Small intestine (tissue), 7 donors: ENCODE measurements around the gene BAG5. TPM values are rescaled to one million over a fixed set of nuclear protein-coding genes. Genes with fewer than 3 reads are reported as not detected.

Experiments used
- DNase-seq, 2 donors: peaks; one replicate each; pipeline versions ENCODE4 v3.0.0 to v3.0.0-alpha.2; 2013
- FAIRE-seq: peaks from 2 replicates; lab custom pipeline; 2012; peaks lifted over from hg19 to GRCh38; lab: Jason Lieb, UNC
- H3K27ac ChIP-seq, 3 donors: one replicate each; pipeline ENCODE4 v1.5.1; 2013; ENCODE audit warnings: low read length in 2 of 3, mild to moderate bottlenecking in 2 of 3, control low read depth in 1 of 3, inconsistent platforms in 1 of 3, low read depth in 1 of 3, moderate library complexity in 1 of 3
- H3K27me3 ChIP-seq, 3 donors: one replicate each; pipeline ENCODE4 v1.6.1; 2013; ENCODE audit warnings: low read length in 3 of 3, inconsistent platforms in 1 of 3; ENCODE audit not compliant: control insufficient read depth in 3 of 3, insufficient read depth in 3 of 3
- H3K36me3 ChIP-seq, 3 donors: one replicate each; pipeline ENCODE4 v1.6.1; 2013; ENCODE audit warnings: low read length in 3 of 3, inconsistent platforms in 1 of 3, low read depth in 1 of 3, mild to moderate bottlenecking in 1 of 3, moderate library complexity in 1 of 3; ENCODE audit not compliant: control insufficient read depth in 3 of 3, insufficient read depth in 2 of 3
- H3K4me1 ChIP-seq, 3 donors: one replicate each; pipeline ENCODE4 v1.6.1; 2013; ENCODE audit warnings: low read length in 2 of 3, inconsistent platforms in 1 of 3, low read depth in 1 of 3, mild to moderate bottlenecking in 1 of 3, moderate library complexity in 1 of 3; ENCODE audit not compliant: control insufficient read depth in 3 of 3, insufficient read depth in 2 of 3
- H3K4me3 ChIP-seq, 3 donors: one replicate each; pipeline ENCODE4 v1.5.1; 2013; ENCODE audit warnings: low read length in 3 of 3, control low read depth in 1 of 3, inconsistent platforms in 1 of 3, low read depth in 1 of 3, mild to moderate bottlenecking in 1 of 3, moderate library complexity in 1 of 3
- H3K9me3 ChIP-seq, 2 donors: one replicate each; pipeline ENCODE4 v1.6.1; 2013; ENCODE audit warnings: low read depth in 1 of 2, low read length in 1 of 2; ENCODE audit not compliant: control insufficient read depth in 2 of 2, insufficient read depth in 1 of 2
- WGBS, 3 donors: extraction: QIAGEN DNeasy Blood & Tissue Kit; methylation state at CpG; one replicate each; pipeline ENCODE4 v1.1.7; 2013; 5-methylcytosine and 5-hydroxymethylcytosine counted together
- polyA plus RNA-seq, 4 donors: library from polyadenylated mRNA; stranded (reverse) in 3 of 4; unstranded in 1 of 4; fragments of 200-250 nt in 3 of 4; fragments of 120-200 nt in 1 of 4; gene quantifications; one replicate each; pipeline versions ENCODE4 v1.2.1 to v1.2.3, GENCODE V29; 2013
- donor health status: healthy with polysubstance abuse.
- donor health status: control.
- donor health status: control.
- donor health status: Bipolar disorder and iron deficiency.
- donor health status: healthy.

The BAG5 gene
- polyA plus RNA-seq, 4 donors: 8.5 to 21.8 (median 12.6) TPM

- peaks cover 0 to 44% (median 3%) of the 10 kb centered on the region in 3 donors for H3K4me1 ChIP-seq
- WGBS, 3 donors: 17 to 28% (median 24%) methylated on average over 19 to 21 of the region's 21 CpGs
- H3K4me3 ChIP-seq: no peak overlapping the region
- DNase-seq (peak; percentile 55 to 76), FAIRE-seq (no peak)
- no peak overlapping the region for H3K27ac ChIP-seq
- no peaks in the 10 kb centered on the region for H3K27me3 ChIP-seq
- no peaks in the 10 kb centered on the region for H3K9me3 ChIP-seq
- peaks cover 0 to 4% (median 0%) of the 10 kb centered on the region in 3 donors for H3K36me3 ChIP-seq
Measured at GRCh38 chr14:103546652-103547454, 15.6 kb downstream of the BAG5 start.

DNA sequence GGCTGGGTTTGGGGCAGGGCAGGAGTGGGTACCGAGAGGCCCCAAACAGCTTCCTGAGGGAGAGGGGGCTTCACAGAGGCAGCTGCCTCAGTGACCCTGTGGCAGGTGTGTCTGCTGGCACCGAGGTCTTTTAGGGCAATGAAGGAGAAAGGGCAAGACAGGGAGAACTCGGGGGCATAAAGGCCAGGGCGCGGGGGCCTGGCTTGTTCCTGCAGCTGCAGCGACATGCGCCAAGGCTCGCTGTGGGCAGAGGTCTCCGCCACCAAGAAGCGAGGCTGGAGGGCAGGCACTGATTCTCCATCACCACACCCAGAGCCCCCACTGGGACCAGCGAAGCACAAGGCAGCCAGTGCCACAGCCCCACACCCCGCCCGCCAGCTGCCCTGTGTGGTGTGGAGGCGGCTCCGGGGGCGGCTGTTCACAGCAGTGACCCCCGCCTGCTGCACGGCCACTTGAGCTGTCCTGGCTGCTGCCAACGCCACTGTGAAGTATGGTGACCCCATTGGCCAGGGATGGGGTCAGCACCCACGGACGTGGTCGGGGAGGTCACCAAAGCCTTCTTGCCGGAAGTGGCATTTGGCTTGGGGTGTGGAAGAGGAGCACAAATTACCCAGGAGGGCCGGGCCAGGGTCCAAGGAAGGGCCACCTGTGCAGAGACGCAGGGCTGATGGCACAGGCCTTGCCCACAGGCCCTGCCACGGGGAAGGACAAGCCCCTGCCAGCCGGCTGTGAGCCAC, 16.4 kb downstream of the BAG5 start:
- FAIRE-seq (no peak), DNase-seq (no peak)
- WGBS, 3 donors: 65 to 84% (median 67%) methylated on average over 26 to 27 of the region's 27 CpGs
- H3K9me3 ChIP-seq: no peaks in the 10 kb centered on the region
- no peaks in the 10 kb centered on the region for H3K36me3 ChIP-seq
- no peak overlapping the region for H3K27ac ChIP-seq
- H3K4me3 ChIP-seq: no peak overlapping the region
- H3K4me1 ChIP-seq: peaks cover 0 to 52% (median 3%) of the 10 kb centered on the region in 3 donors
- H3K27me3 ChIP-seq: no peaks in the 10 kb centered on the region

GRCh38 chr14:103545219-103545914, 17.1 kb downstream of the BAG5 start:
- 90 to 93% (median 92%) methylated on average over 28 to 29 of the region's 29 CpGs for WGBS, 3 donors
- DNase-seq (no peak), FAIRE-seq (no peak)
- Histone ChIP-seq H3K9me3 (no peaks in the 10 kb centered on the region), H3K4me1 (peaks cover 0 to 59% (median 3%) of the 10 kb centered on the region in 3 donors), H3K4me3 (no peak overlapping the region), H3K27ac (no peak overlapping the region), H3K27me3 (no peaks in the 10 kb centered on the region), H3K36me3 (no peaks in the 10 kb centered on the region)

DNA sequence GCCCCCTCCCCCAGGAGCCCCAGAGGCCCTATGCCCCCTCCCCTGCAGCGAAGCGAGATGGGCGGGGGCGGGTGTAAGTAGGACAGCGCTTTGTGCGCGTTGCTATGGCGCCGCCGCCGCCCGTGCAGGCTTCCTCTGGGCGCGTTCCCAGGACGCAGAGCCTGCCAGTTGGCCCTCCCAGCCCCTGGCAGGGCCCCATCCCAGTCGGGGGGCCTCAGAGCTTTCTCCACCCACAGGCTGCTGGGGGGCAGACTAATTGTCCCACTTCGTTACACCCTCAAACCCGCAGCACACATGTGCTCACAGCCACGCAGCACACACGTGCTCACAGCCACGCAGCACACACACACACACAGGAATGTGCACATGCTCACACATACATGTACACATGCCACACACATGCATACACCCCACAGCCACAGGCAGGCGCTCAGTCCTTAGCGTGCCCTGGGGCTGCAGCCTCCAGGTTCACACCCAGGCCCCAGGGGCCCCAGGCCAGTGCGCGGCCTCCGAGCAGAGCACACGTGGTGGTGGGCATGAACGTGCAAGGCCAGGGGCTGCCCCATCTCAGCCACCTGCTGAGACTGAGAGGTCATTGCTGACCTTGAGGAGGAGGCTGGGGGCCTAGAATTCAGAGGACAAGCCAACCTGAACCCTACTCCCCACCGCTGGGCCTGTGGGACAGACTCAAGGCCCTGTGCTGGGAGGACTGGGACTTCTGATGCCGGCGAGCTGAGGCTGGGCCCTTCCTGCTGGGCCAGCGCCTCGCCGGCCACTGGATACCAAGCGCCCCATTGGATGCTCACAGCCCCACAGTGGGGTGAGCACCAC, 17.9 kb downstream of the BAG5 start:
- FAIRE-seq: no peak
- no peaks in the 10 kb centered on the region for H3K9me3 ChIP-seq
- DNase-seq: peak in 1 of 2 donors; percentile 49
- 68 to 87% (median 68%) methylated on average over 33 to 35 of the region's 35 CpGs for WGBS, 3 donors
- H3K27ac ChIP-seq: no peak overlapping the region
- no peaks in the 10 kb centered on the region for H3K27me3 ChIP-seq
- no peak overlapping the region for H3K4me3 ChIP-seq
- H3K36me3 ChIP-seq: no peaks in the 10 kb centered on the region
- peaks cover 0 to 58% (median 3%) of the 10 kb centered on the region in 3 donors for H3K4me1 ChIP-seq

- 77 to 87% (median 80%) methylated on average over 19 of the region's 19 CpGs for WGBS, 3 donors
- Histone ChIP-seq H3K9me3 (no peaks in the 10 kb centered on the region), H3K36me3 (no peaks in the 10 kb centered on the region), H3K27me3 (no peaks in the 10 kb centered on the region), H3K27ac (no peak overlapping the region), H3K4me3 (no peak overlapping the region), H3K4me1 (peaks cover 0 to 58% (median 3%) of the 10 kb centered on the region in 3 donors)
- FAIRE-seq (no peak), DNase-seq (no peak)
Measured at GRCh38 chr14:103543721-103544387, 18.6 kb downstream of the BAG5 start.

GRCh38 chr14:103543140-103543539, 19.3 kb downstream of the BAG5 start:
- H3K4me3 ChIP-seq: peak overlapping the region in 1 of 3 donors; percentile 25
- H3K27ac ChIP-seq: peak overlapping the region in 1 of 3 donors; percentile 60
- FAIRE-seq: no peak
- H3K27me3 ChIP-seq: no peaks in the 10 kb centered on the region
- peaks cover 0 to 58% (median 3%) of the 10 kb centered on the region in 3 donors for H3K4me1 ChIP-seq
- peaks cover 0 to 2% (median 0%) of the 10 kb centered on the region in 3 donors for H3K36me3 ChIP-seq
- no peak for DNase-seq
- H3K9me3 ChIP-seq: no peaks in the 10 kb centered on the region
- 68 to 73% (median 71%) methylated on average over 10 of the region's 10 CpGs for WGBS, 3 donors

DNA sequence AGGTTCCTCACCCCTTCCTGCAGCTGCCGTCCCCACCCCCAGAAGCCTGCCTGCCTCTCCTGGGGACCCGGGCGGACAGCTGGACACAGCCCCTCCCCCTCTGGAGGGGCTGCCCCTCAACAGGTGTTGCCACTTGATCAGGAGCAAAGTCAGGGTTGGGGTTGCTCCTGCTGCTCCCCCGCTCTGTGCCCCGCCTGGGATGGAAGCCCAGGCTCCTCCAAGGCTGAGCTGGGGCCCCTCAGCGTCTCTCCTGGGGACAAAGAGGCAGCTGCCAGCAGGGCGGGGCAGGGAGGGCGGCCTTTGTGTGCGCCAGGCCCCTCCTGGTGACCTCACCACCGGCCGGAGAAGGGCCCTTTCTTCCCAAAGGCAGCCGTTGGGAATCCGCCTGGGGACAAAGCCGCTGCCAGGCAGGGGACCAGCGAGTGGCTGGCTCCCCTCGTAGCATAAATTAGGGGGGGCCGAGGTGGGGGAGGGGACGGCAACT, 19.8 kb downstream of the BAG5 start:
- H3K27ac ChIP-seq: peak overlapping the region in 1 of 3 donors; percentile 60
- H3K36me3 ChIP-seq: peaks cover 0 to 3% (median 0%) of the 10 kb centered on the region in 3 donors
- 8 to 23% (median 16%) methylated on average over 18 of the region's 18 CpGs for WGBS, 3 donors
- peak in 1 of 2 donors; percentile 83 for DNase-seq
- H3K4me1 ChIP-seq: peaks cover 0 to 58% (median 3%) of the 10 kb centered on the region in 3 donors
- H3K9me3 ChIP-seq: no peaks in the 10 kb centered on the region
- FAIRE-seq: no peak
- peak overlapping the region in 1 of 3 donors; percentile 25 for H3K4me3 ChIP-seq
- no peaks in the 10 kb centered on the region for H3K27me3 ChIP-seq
